NCI-H2029 treated with DMSO at 0.1 percent for 48 hours (cell line): ENCODE data around the gene MLN.

Source experiments
- DNase-seq: peaks from one replicate; lab custom pipeline; 2025; lab: John Stamatoyannopoulos, UW

MLN gene, protein sequence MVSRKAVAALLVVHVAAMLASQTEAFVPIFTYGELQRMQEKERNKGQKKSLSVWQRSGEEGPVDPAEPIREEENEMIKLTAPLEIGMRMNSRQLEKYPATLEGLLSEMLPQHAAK

DNA sequence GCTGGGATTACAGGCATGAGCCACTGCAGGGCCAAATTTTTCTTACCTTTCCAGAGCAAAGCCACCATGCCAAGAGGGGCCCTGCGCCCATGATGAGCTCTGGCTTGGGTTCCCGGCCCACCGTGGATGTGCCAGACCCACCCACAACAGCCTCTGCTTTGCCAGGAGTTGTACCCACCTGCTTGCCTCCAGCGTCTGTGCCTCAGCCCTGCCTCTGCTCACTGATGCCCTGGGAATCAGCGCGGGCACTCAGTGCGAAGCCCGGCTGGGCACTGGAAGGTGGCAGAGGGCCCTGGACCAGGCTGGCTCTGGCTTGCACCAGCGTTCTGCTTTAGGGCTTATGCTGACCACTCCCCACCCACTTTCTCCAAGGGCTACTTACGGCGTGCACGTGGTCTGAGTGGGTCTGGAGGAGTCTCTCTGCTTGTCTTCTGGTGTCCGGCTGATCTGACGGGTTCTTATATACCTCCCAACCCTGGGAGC lies at the start of gene MLN:
TSS of gene MLN (minus strand) at position 433 of the 483 bp plus-strand sequence. CDS start 2,840 bp downstream, outside the sequence.
- no peak for DNase-seq

DNA sequence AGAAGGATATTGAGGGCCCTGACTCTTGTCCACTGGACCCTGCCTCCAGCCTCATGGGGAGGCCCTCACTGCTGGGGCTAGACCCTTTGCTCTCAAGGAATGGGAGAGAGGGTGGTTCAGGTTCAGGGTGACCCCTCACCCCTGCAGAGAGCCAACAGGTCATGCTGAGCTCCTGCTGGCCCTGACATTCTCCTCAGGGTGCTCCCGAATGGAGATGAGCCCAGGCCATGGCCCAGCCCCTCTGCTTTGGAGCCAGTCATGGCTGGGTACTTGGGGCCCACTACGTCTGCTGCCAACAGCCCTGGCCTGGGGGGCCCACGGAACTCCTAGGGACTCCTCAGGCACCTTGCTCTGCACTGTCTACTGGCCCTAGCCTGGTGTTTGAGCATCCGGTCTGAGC lies 49.2 kb upstream of the MLN start:
- DNase-seq, result no peak

DNA sequence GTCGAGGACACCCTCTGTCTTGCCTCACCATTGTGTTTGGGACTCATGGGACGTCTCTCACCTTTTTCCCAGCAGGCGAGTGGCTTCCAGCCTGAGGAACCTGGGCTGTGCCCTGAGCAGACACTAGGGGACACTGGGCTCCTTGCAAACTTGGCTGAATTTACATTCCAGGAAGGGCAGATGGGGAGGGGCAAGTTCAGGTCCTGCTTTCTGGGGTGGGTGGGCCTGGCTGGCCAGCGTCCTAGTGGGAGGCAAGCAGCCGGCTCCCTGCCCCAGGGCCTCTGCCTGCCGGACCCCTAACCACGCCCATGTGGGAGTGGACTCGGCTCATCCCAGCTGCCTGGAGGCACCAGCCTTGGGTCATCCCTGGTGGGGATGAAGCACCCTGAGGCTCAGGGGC lies 48.2 kb upstream of the MLN start:
- DNase-seq, result no peak

DNA sequence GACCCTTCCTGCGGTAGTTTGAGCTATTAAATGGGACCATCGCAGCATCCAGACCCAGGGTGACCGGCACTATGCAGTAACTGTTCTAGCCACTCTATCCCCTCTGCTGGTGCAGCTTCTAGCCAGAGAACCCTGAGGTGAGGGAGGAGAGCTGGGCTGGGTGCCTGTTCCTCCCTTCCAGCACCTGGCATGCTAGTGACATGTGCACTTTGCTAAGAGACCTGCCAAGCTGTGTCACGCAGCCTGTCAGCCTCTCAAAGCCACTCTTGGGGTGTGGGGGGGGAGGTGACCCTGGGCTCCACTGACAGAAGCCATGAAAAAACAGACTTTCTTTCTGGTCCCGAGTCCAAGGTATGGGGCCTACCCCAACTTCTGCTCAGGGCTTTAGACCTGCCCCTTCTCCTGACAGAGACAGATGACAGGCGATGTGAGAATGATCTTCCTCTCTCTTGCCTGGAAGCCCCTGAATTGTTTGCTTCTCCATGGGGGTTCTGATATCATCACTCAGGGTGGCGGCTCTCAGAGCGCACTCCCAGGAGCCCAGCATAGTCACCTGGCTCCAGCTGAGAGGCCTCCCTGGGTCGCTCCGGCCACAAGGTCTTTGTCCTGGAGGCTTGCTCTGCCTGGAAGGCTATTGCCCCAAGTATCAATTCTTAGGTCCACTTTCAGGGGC lies 47.2 kb upstream of the MLN start:
- no peak for DNase-seq

DNA sequence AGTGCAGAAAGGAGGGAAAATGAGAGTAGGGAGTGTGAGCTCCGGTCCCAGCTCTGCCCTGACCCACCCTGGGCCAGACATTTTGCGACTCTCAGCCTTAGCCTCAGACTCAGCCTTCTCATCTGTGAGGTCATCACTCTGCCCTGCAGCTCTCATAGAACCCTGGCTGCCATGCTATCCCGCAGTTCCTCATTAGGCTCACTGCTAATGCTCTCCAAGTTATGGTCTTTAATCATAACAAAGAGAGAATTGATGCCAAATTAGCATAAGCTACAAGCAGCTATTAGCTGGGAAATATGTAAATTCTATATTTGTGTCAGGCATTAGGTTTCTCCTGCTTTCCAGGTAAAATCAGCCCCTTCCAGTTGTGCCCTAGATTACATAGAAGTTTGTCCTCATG lies 46.5 kb upstream of the MLN start:
- no peak for DNase-seq

DNA sequence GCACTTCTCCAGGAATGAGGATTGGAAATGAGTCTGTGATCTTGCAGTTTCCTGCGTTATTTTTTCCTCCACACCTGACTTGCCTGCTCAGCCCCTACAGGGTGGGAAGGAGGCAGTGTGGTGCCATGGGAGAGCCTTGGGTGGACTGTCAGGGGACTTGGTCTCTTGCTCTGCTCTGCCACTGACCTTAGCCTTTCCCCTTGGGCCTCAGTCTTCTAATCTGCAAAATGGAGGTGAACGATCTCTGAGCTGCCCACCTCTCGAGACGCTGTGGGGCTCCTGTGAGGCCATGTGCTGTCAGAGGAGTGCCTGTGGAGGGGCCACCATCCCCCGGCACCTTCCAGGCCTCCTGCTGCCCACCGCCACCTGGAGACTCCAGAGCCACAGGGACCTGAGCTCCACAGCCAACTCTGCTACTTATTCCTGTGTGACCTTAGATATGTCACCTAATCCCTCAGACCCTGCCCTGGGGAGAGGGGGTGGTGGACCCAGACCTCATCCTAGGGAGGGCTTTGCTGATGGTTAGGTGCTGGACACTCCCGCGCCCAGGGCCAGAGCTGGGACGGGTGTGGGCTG lies 45.8 kb upstream of the MLN start:
- DNase-seq, result no peak

DNA sequence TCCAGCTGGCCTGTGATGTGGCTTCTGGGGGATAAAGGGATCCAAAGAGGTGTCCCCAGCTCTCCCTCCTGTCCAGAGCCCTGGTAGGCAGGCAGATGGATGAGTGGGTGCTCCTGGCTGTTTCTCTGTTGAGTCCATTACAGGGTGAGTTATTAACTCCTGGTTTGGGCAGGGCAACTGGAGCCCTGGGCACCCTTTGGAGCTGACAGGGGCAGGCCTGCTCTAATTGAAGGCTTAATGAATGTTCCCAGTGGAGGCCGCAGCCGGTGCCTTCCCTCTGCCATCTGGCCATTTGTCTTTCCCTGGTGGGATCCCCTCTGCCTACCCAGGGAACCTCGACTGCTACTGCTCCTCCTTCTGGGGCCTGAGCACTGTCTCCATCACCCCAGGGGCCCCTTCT lies 44.7 kb upstream of the MLN start:
- DNase-seq, result no peak

DNA sequence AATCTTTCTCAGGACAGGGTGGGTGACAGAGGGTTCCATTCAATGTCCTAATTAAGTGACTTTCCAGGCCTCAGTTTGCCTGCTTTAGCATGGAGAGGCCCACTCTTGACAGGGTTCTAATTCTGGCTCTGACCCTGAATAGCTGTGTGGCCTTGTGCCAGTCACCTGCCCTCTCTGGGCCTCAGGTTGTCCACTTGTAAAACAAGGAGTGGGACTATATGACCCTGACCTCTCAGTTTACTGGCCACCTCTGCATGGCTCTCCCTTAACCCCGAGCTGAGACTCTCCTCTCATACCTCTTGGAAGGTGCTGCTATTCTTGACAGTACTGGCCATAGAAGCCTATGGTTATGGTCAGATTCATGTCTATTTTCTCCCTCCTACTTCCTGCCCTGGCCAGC lies 44.1 kb upstream of the MLN start:
- no peak for DNase-seq

DNA sequence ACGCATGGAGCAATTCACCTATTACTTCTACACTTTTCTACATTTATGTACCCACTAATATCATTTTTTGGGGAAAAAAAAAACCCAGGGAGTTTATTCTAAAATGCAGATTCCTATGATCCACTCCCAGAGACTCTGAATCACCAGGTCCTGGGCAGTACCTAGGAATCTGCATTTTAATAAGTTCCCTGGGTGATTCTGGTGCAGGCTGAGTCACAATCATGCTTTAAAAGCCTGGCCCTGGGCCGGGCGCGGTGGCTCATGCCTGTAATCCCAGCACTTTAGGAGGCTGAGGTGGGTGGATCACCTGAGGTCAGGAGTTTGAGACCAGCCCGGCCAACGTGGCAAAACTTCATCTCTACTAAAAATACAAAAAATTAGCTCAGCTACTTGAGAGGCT lies 43.3 kb upstream of the MLN start:
- no peak for DNase-seq

DNA sequence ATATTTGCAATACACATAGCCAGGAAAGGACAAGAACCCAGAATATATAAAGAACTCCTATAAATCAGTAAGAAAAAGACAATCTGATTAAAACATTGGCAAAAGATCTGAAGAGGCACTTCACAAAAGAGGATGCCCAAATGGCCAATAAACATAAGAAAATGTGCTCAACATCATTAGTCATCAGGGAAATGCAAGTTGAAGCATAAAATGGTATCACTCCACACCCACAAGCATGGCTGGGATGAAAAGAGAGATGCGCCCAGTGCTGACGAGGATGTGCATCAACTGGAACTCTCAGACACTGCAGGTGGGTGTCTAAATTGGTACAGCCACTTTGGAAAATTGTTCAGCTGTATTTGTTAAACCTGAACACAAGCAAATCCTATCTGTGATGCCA lies 42.4 kb upstream of the MLN start:
- no peak for DNase-seq

DNA sequence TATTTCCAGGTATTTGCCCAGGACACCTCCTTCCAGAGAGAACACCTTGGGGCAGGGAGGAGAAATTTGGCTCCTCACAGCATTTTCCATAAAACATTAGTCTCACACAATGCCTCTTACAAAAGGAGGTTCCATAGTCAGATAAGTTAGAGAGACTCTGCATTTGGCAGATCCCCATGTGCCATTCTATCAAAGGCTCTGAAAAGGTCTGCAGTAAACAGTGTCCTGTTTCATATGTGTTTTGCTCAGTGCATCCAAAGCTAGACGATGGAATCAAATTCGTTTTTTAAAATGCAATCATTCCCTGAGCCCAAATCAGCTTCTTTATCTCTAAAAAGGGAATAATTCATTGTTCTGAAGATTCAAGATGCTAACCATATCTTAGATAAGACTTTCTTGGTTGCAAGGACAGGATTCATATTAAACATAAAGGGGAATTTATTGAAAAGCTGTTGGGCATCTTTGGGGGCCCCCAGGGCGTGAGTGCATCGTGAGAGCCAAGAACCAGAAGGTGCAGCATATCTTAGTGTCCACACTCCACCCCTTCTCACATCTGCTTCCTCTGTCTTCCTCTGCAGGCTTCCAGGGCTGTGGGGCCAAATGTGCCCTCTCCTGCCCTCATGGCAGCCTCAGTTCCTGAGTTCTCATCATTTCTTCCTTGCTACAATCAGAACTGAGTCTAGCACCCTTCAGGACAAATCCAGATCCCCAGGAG lies 41.4 kb upstream of the MLN start:
- DNase-seq, result no peak

DNA sequence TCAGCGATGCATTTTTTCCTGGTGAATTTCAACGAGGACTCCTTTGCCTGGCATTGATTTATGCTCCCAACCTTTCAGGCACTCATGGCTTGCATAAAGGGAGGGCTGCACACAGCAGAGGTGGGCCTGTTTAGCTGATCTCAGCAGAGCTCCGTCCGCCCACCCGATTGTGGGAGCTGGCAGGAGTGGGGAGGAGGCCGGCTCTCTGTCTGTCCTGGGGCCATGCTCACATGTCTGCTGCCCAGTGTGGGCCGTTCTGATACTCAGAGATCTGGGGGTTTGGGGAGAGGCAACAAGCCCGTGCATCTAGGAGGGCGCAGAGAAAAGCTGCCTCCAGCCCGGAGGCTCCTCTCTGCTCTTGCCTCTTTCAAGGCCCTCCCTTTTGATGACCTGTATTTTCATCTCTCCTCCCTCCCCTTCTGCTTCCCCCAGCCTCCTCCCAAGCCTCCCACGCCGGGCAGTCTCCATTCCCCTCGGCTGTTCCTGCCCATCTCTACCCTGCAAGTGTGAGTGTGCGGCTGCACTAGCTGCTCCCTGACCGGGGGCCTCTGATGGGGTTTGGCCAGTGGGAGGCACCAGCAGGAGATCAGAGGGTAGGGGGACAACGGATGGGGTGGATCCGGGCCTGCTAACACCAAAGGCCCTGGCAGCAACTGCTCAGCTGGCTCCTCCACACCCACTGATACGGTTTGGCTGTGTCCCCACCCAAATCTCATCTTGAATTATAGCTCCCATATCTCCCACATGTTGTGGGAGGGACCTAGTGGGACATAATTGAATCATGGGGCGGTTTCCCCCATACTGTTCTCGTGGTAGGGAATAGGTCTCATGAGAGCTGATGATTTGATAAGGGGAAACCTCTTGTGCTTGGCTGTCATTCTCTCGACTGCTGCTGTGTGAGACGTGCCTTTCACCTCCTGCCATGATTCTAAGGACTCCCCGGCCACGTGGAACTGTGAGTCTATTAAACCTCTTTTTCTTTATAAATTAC lies 39.6 kb upstream of the MLN start:
- DNase-seq, result no peak

DNA sequence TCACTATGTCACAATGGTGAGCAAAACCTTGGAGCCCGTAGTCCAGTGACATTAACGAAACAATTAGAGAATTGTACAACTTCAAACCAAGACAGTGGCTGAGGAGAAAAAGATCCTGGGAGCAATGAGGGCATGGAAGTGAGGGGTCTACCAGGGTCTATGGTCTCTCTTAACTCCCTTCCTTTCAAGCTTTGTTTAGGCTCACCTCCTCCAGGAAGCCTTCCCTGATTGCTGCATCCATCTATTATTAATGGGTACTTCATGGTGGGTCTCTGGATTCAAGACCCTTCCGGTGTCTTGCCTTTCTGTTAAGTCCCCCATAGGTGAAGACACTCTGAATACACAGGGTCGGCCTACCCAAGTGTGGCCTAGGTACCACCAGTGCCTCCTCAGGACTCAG lies 38.1 kb upstream of the MLN start:
- no peak for DNase-seq

DNA sequence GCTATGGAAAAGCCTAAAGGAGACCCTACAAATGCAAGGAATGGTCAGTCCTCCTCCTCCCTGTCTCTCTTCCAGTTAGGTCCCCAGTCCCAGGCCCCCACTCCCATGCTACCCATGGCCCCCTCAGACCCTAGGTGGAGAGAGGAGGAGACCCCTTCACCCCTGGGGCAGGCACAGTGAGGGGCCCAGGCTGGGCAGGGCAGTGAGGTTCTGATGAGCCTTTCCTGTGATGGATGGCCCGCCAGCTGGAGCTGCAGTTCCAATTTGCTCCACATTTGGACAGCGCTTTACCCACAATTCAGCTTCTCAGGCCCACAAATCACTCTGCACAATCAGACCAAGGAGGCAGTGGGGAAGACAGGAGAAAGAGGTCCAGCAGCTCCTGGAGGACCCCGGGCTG lies 37.3 kb upstream of the MLN start:
- no peak for DNase-seq

DNA sequence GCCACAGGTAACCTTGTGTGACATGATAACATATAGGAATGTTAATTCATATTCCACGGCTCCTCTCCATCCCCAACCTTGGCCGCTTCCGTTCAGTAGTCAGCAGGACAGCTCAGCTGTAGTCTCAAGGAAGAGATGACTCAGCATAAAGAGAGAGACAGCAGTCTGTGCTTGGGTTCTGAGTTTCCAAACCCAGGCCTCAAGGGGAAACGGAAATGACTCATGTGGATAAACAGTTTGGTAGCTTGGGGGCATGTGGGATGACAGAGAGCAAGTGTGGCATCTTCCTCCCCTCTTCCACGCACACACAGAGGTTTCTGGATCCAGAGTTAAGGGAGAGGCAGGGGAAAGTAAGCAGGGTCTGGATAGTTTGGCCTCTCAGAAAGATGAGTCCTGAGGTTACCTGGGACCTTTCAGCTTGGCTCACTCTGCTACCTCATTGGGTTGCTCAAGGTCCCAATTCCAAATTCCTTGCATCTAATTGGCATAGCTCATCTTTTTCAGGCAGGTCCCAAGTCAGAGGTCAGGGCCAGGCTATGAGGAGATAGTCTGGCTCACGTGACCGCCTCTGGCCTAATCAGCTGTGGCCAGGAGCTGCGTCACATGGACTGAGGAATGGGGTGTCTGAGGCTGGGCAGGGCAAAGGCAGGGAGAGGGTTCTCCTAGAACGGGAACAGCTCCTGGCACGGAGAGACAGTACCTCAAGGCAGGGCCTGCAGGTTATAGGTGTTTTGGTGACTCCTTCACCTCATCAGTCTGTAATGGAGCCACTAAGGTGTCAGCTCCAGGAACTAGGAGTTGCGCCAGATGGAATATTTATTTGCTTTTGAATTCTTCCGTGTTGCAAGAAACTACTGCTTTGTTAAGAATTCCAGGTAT lies 36.5 kb upstream of the MLN start:
- peak; percentile 25 for DNase-seq

DNA sequence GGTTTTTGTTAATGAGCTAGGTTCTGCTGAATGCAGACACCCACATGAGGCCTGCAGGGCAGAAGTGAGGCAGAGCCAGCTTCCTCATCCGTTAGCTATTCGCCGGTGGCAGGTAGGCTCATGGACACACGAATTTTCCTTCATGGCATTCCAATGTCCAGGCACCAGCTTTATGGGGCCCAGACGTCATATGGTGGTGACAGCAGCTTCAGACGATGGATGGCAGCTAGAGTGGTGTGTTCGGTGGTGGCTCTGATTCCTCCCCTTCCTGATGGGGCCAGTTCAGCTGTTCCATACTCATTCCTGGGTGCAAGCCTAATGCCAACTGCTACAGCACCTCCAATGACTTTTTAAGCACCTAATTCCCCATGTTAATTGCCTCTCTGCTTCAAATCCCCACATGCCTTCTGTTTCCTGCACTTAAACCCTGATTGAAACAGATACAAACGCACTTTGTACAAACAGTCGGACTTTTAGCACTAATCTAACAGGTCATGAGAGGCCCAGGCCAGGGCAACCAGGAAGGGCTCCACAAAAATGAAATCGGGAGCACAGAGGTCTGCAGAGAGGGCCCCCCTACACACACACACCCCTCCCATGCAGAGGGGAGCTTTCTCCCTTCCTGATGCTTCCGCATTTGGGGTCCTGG lies 35.7 kb upstream of the MLN start:
- DNase-seq, result no peak

DNA sequence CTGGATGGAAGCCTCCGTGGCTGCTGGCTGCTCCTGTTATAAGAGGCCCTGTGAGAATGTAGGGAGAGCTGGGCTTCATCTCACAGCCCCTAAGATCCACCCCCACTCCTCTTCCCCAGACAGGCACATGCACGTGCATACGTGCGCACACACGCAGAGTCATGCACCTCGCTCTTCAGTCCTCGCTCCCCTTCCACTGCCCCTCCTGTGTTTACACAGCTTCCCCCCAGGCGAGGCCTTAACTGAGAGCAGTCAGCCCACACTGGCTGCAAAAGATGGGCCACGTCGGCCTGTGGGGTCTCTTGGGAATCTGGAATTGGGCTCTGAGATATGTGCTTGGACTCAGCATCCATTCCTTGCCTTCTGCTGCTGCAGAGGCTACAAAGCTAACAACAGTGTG lies 35.2 kb upstream of the MLN start:
- no peak for DNase-seq

DNA sequence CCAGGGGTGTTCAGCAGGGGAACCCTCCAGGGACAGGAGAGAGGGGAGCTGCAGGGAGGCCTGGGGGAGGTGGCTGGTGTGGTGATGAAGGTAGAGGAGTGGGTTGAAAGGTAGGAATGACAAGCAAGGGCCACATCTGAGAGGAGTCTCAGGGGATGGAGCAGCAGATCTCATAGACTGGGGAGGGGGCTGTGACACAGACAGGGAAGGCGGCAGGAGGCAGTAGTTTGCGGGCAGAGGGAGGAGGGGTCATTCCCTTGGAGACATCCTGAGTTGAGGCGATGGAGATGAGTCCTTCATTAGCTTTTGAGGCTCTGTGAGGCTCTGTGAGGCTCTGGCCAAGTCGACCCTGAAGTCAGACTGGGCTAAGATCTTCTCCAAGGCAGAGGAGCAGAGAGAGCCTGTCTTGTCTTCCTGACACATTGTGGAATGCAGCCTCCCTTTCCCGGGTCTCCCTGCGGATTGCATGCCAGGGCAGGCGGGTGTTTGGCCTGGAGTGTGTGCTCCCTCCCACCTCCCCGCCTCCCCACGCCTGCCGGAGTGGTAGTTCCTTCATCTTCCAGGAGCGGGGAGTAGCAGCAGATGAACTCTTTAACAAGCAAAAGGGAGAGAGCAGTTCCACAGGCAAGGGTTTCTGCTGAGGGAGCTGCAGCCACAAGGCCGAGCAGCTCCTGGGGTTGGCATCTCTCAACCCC lies 34.3 kb upstream of the MLN start:
- no peak for DNase-seq

DNA sequence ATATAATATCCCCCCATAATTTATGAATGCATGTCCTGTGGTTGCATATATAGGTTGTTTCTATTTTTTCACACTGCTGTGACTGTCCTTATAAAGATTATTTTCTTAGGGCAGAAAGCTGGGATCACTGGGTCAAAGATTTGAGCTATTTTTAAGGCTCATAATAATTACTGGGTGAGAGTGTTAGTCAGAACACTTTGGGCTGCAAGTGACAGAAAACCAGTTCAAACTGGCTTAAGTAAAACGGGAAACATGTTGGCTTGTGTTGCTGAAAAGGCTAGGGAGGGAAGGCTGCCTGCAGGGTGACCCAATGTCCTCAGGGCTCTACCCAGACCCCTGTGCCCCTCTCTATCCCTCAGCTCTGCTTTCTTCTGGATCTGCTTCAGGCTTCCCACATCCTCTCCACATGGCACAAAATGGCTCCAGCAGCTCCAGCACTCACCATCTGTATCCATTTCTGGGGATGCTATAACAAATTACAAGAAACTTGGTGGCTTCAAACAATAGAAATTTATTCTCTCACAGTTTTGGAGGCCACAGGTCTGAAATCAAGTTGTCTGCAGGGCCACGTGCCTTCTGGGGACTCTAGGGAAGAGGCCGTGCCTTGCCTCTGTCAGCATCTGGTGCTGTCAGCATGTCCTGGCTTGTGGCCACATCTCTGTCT lies 33.1 kb upstream of the MLN start:
- no peak for DNase-seq
